Body of pancreas (tissue), 4 donors: ENCODE data around the gene CABP1. TPM values are rescaled to one million over a fixed set of nuclear protein-coding genes. Genes with fewer than 3 reads are reported as not detected.

ENCODE experiments used
- ATAC-seq: fragments of 150-250 bp; one replicate; pipeline ENCODE4 v1.9.1; 2016
- DNase-seq, 4 donors: peaks; one replicate each; pipeline ENCODE4 v3.0.0-alpha.2; 2019
- H3K27ac ChIP-seq, 4 donors: fragments of 200-600 bp; sonication (generic); 1 replicate in 3 of 4; 2 replicates in 1 of 4; pipeline versions ENCODE4 v1.5.1 to v1.6.1; 2016 to 2019; ENCODE audit warnings: mild to moderate bottlenecking in 1 of 4, mixed read lengths in 1 of 4, moderate library complexity in 1 of 4
- H3K27me3 ChIP-seq, 2 donors: fragments of 200-600 bp; sonication (generic); one replicate each; pipeline ENCODE4 v1.6.0; 2016; ENCODE audit warnings: mild to moderate bottlenecking in 1 of 2
- H3K36me3 ChIP-seq, 2 donors: fragments of 200-600 bp; sonication (generic); replicated peaks in 1 of 2; 2 replicates each; pipeline ENCODE4 v1.5.1; 2016; ENCODE audit warnings: low read depth in 2 of 2; ENCODE audit not compliant: insufficient read depth in 1 of 2
- H3K4me1 ChIP-seq: fragments of 200-600 bp; sonication (generic); one replicate; pipeline ENCODE4 v1.6.0; 2016
- H3K4me3 ChIP-seq, 2 donors: fragments of 200-600 bp; sonication (generic); 1 replicate in 1 of 2; 2 replicates in 1 of 2; pipeline ENCODE4 v1.5.1; 2016 to 2019
- H3K9me3 ChIP-seq, 3 donors: fragments of 200-600 bp; sonication (generic); 1 replicate in 2 of 3; 2 replicates in 1 of 3; pipeline ENCODE4 v1.5.1; 2016
- POLR2A ChIP-seq, 3 donors: fragments of 450-650 bp; IDR thresholded peaks; one replicate each; pipeline ENCODE4 v1.6.1; 2016; ENCODE audit warnings: antibody characterized with exemption in 3 of 3, mild to moderate bottlenecking in 2 of 3
- WGBS, 2 donors: methylation state at CpG; one replicate each; pipeline ENCODE4 v1.1.5; 2017; 5-methylcytosine and 5-hydroxymethylcytosine counted together
- intact Hi-C: fragments of 100-400 bp; cut with DNase I; formaldehyde crosslinking; loops from one replicate; pipeline ENCODE4 v1.15.1; 2023
- total RNA-seq, 2 donors: library from RNA; depleted of rRNA; stranded (reverse); fragments of >200 nt; gene quantifications; one replicate each; pipeline ENCODE4 v1.1.0, GENCODE V29; 2016
- TF ChIP-seq, protein P1 (sequence below), 7 experiments: fragments of 450-650 bp in 4 of 7; fragments of 200-600 bp in 3 of 7; sonication (generic) in 3 of 7; IDR thresholded peaks; one replicate each; pipeline ENCODE4 v1.5.1; 2016 to 2019; ENCODE audit warnings: antibody characterized with exemption in 7 of 7

CABP1 gene
- total RNA-seq, 2 donors from 2014 or later = 0.33 to 1.0 TPM

DNA sequence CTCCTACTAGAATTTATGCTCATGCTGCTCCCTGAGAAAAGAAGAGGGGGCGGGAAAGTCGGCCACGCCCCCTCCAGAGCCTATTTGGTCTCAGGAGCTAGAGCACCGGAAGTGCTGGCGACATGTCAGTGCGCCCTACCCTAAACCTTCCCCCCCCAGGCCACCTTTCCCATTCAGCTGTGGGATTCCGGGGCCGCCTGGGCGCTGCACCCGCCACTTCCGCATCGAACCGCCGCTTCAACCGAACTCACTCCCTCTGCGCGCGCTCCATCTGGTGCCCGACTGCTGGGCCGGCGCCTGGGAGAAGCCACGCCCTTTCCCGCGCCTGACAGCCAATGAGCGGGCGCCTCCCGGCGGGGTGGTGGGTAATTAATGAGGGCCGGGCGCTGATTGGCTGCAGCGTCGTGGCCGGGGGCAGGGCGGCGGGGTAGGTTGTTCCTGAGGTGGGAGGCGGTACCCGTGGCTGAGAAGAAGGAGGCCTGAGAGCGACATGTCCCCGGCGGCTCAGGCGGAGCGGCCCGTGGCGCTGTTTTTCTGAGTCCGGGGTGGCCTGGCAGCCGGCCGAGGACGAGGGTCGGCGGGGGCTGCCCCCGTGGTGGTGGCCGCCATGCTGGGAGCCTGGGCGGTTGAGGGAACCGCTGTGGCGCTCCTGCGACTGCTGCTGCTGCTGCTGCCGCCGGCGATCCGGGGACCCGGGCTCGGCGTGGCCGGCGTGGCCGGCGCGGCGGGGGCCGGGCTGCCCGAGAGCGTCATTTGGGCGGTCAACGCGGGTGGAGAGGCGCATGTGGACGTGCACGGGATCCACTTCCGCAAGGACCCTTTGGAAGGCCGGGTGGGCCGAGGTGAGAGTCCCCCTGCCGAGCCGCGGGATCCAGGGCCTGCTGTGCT, 46.5 kb downstream of the CABP1 start, which contains the start of gene MLEC:
MLEC (plus strand) TSS at position 460 of the 888 bp plus-strand sequence; CDS start at position 608, 148 bp downstream.
- Histone ChIP-seq H3K4me3 (peak within 1 kb of the TSS; percentile 65 to 75), H3K27ac (peak within 1 kb of the TSS; percentile 83 to 96 (median 86)), H3K27me3 (no peaks in the 10 kb centered on the region), H3K4me1 (peaks cover 34% of the 10 kb centered on the region), H3K36me3 (no peaks in the 10 kb centered on the region), H3K9me3 (no peaks in the 10 kb centered on the region)
- peak; percentile 98 to 99 (median 99) for DNase-seq
- intact Hi-C loops = no loop called here
- peak; percentile 86 for ATAC-seq
- WGBS, 2 donors = 0% methylated on average over 10 to 83 of the region's 84 CpGs
- peak; percentile 81 to 89 (median 83) for TF ChIP-seq POLR2A (IDR thresholded peaks at IDR 0.05)
- TF ChIP-seq, protein P1, sequence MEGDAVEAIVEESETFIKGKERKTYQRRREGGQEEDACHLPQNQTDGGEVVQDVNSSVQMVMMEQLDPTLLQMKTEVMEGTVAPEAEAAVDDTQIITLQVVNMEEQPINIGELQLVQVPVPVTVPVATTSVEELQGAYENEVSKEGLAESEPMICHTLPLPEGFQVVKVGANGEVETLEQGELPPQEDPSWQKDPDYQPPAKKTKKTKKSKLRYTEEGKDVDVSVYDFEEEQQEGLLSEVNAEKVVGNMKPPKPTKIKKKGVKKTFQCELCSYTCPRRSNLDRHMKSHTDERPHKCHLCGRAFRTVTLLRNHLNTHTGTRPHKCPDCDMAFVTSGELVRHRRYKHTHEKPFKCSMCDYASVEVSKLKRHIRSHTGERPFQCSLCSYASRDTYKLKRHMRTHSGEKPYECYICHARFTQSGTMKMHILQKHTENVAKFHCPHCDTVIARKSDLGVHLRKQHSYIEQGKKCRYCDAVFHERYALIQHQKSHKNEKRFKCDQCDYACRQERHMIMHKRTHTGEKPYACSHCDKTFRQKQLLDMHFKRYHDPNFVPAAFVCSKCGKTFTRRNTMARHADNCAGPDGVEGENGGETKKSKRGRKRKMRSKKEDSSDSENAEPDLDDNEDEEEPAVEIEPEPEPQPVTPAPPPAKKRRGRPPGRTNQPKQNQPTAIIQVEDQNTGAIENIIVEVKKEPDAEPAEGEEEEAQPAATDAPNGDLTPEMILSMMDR (IDR thresholded peaks at IDR 0.05) = peak in 1 of 7 experiments; percentile 22

GRCh38 chr12:120687578-120688289, 47.3 kb downstream of the CABP1 start:
- Histone ChIP-seq H3K4me1 (peaks cover 42% of the 10 kb centered on the region), H3K36me3 (no peaks in the 10 kb centered on the region), H3K27me3 (no peaks in the 10 kb centered on the region), H3K4me3 (peak overlapping the region; percentile 65 to 75), H3K27ac (peak overlapping the region; percentile 83 to 96 (median 86)), H3K9me3 (no peaks in the 10 kb centered on the region)
- DNase-seq (peak; percentile 27 to 45 (median 32)), ATAC-seq (no peak)
- TF ChIP-seq POLR2A (IDR thresholded peaks at IDR 0.05) = no peak
- TF ChIP-seq, protein P1 (IDR thresholded peaks at IDR 0.05) = no peak
- intact Hi-C loops = no loop called here
- WGBS, 2 donors = 0% methylated on average over 17 to 31 of the region's 31 CpGs

- Histone ChIP-seq H3K4me3 (peak overlapping the region in 1 of 2 donors; percentile 65), H3K36me3 (no peaks in the 10 kb centered on the region), H3K4me1 (peaks cover 51% of the 10 kb centered on the region), H3K9me3 (no peaks in the 10 kb centered on the region), H3K27ac (peak overlapping the region; percentile 7 to 96 (median 50)), H3K27me3 (no peaks in the 10 kb centered on the region)
- TF ChIP-seq, protein P1 (IDR thresholded peaks at IDR 0.05) = no peak
- TF ChIP-seq POLR2A (IDR thresholded peaks at IDR 0.05) = no peak
- WGBS, 2 donors = 3 to 4% methylated on average over 6 of the region's 6 CpGs
- intact Hi-C loops = no loop called here
- DNase-seq (peak in 3 of 4 donors; percentile 24 to 34 (median 32)), ATAC-seq (no peak)
These were observed 48.2 kb downstream of the CABP1 start for GRCh38 chr12:120688527-120689071.

- no peak for TF ChIP-seq POLR2A (IDR thresholded peaks at IDR 0.05)
- TF ChIP-seq, protein P1 (IDR thresholded peaks at IDR 0.05) = no peak
- Histone ChIP-seq H3K4me3 (no peak overlapping the region), H3K4me1 (peaks cover 51% of the 10 kb centered on the region), H3K9me3 (no peaks in the 10 kb centered on the region), H3K27ac (peak overlapping the region; percentile 2 to 96 (median 50)), H3K36me3 (peaks cover 0 to 3% of the 10 kb centered on the region in 2 donors), H3K27me3 (no peaks in the 10 kb centered on the region)
- 19 to 38% methylated on average over 6 of the region's 6 CpGs for WGBS, 2 donors
- peak in 1 of 4 donors; percentile 18 for DNase-seq
- intact Hi-C loops = no loop called here
- ATAC-seq = no peak
These were observed 49.1 kb downstream of the CABP1 start for GRCh38 chr12:120689397-120690082.
